OCI-LY1 (cell line): ENCODE results near the gene SYT1.

ENCODE experiments used
- H2AFZ ChIP-seq: fragments of 200-600 bp; sonication (generic), shearing (Covaris generic); 2 replicates; pipeline ENCODE4 v1.6.0; 2014; ENCODE audit warnings: antibody characterized with exemption, mild to moderate bottlenecking, low read length
- H3F3A ChIP-seq: fragments of 200-600 bp; sonication (generic), shearing (Covaris generic); 2 replicates; pipeline ENCODE4 v1.6.0; 2014; ENCODE audit warnings: mild to moderate bottlenecking, antibody characterized with exemption, low read length, moderate library complexity; ENCODE audit not compliant: insufficient read depth
- H3K27ac ChIP-seq: fragments of 200-600 bp; sonication (generic); 2 replicates; pipeline ENCODE4 v1.5.1; 2014; ENCODE audit warnings: low read length, mixed run types, mild to moderate bottlenecking, low read depth; ENCODE audit not compliant: poor library complexity, severe bottlenecking
- H3K27me3 ChIP-seq: fragments of 200-600 bp; sonication (generic); 2 replicates; pipeline ENCODE4 v1.6.0; 2014; ENCODE audit warnings: antibody characterized with exemption, mild to moderate bottlenecking, low read length, moderate library complexity; ENCODE audit not compliant: insufficient read depth
- H3K36me3 ChIP-seq: fragments of 200-600 bp; sonication (generic); 2 replicates; pipeline ENCODE4 v1.6.1; 2014; ENCODE audit warnings: mild to moderate bottlenecking, antibody characterized with exemption, low read length, moderate library complexity, mixed read lengths; ENCODE audit not compliant: insufficient read depth
- H3K4me1 ChIP-seq: fragments of 200-600 bp; sonication (generic); 2 replicates; pipeline ENCODE4 v1.5.1; 2014; ENCODE audit warnings: mild to moderate bottlenecking, low read length, moderate library complexity; ENCODE audit not compliant: insufficient read depth, severe bottlenecking
- H3K4me2 ChIP-seq: fragments of 200-600 bp; sonication (generic), shearing (Covaris generic); 2 replicates; pipeline ENCODE4 v1.6.1; 2014; ENCODE audit warnings: low read length
- H3K4me3 ChIP-seq: fragments of 200-600 bp; sonication (generic); 2 replicates; pipeline ENCODE4 v1.5.1; 2014; ENCODE audit warnings: low read length, low read depth, mild to moderate bottlenecking, mixed read lengths; ENCODE audit not compliant: poor library complexity, severe bottlenecking
- H3K79me2 ChIP-seq: fragments of 200-600 bp; shearing (Covaris generic); 2 replicates; pipeline ENCODE4 v1.6.1; 2016; ENCODE audit warnings: mixed run types, low read length, mixed read lengths; ENCODE audit not compliant: insufficient read depth
- H3K9ac ChIP-seq: fragments of 200-600 bp; sonication (generic), shearing (Covaris generic); 2 replicates; pipeline ENCODE4 v1.6.1; 2014; ENCODE audit warnings: mild to moderate bottlenecking, low read length, mixed read lengths
- H3K9me2 ChIP-seq: fragments of 200-600 bp; sonication (generic), shearing (Covaris generic); 2 replicates; pipeline ENCODE4 v1.6.1; 2014; ENCODE audit warnings: low read depth, mild to moderate bottlenecking, low read length, mixed read lengths
- H3K9me3 ChIP-seq: fragments of 200-600 bp; shearing (Covaris generic); 2 replicates; pipeline ENCODE4 v1.6.1; 2014; ENCODE audit warnings: low read length, mixed read lengths
- H4K20me1 ChIP-seq: fragments of 200-600 bp; sonication (generic), shearing (Covaris generic); 2 replicates; pipeline ENCODE4 v1.6.0; 2016; ENCODE audit warnings: mild to moderate bottlenecking, low read length; ENCODE audit not compliant: insufficient read depth
- EZH2 ChIP-seq: fragments of 200-600 bp; sonication (generic), shearing (Covaris generic); IDR thresholded peaks from 2 replicates; pipeline ENCODE4 v1.8.0; 2017; ENCODE audit warnings: borderline replicate concordance, mixed run types, mild to moderate bottlenecking, antibody characterized with exemption, low read length, moderate library complexity, mixed read lengths
- TF ChIP-seq, protein P1 (sequence below): fragments of 200-600 bp; sonication (generic), shearing (Covaris generic); IDR thresholded peaks from 2 replicates; pipeline ENCODE4 v1.5.1; 2017; ENCODE audit warnings: mild to moderate bottlenecking, antibody characterized with exemption, low read length, moderate library complexity, mixed read lengths

Gene SYT1

GRCh38 chr12:78886719-78887407, 22.3 kb downstream of the SYT1 start:
- Histone ChIP-seq H3K9ac (no peak overlapping the region), H3K9me2 (no peaks in the 10 kb centered on the region), H3K4me2 (no peak overlapping the region), H3K4me1 (peaks cover 5% of the 10 kb centered on the region), H4K20me1 (no peaks in the 10 kb centered on the region), H3K27me3 (no peaks in the 10 kb centered on the region), H3F3A (no peaks in the 10 kb centered on the region), H3K27ac (no peak overlapping the region), H3K36me3 (no peaks in the 10 kb centered on the region), H3K4me3 (no peak overlapping the region), H3K9me3 (no peaks in the 10 kb centered on the region), H3K79me2 (no peaks in the 10 kb centered on the region), H2AFZ (no peak overlapping the region)
- TF ChIP-seq, protein P1, sequence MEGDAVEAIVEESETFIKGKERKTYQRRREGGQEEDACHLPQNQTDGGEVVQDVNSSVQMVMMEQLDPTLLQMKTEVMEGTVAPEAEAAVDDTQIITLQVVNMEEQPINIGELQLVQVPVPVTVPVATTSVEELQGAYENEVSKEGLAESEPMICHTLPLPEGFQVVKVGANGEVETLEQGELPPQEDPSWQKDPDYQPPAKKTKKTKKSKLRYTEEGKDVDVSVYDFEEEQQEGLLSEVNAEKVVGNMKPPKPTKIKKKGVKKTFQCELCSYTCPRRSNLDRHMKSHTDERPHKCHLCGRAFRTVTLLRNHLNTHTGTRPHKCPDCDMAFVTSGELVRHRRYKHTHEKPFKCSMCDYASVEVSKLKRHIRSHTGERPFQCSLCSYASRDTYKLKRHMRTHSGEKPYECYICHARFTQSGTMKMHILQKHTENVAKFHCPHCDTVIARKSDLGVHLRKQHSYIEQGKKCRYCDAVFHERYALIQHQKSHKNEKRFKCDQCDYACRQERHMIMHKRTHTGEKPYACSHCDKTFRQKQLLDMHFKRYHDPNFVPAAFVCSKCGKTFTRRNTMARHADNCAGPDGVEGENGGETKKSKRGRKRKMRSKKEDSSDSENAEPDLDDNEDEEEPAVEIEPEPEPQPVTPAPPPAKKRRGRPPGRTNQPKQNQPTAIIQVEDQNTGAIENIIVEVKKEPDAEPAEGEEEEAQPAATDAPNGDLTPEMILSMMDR, result no peak
- no peak for TF ChIP-seq EZH2

DNA sequence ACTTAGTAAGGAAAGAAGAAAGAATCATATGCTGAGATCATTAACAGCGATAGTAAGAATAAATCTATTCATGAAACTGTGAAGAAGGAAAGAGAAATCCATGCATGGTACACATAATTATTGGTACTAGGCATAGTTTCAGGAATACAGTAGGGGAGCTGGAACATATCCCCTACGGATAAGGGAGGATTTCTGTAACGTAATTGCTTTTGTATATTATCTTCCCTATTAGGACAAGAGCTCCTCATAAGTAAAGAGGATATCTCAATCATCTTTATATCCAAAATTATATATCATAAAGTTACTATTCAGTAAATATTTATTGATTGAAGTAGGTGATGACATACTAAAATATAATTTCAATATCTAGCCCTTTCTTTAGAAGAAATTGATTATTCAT, 22.9 kb downstream of the SYT1 start:
- Histone ChIP-seq H3K4me2 (no peak overlapping the region), H3K9me2 (no peaks in the 10 kb centered on the region), H3K4me3 (no peak overlapping the region), H3K9ac (no peak overlapping the region), H3F3A (no peaks in the 10 kb centered on the region), H3K27me3 (no peaks in the 10 kb centered on the region), H3K79me2 (no peaks in the 10 kb centered on the region), H3K36me3 (no peaks in the 10 kb centered on the region), H3K4me1 (peaks cover 5% of the 10 kb centered on the region), H3K9me3 (no peaks in the 10 kb centered on the region), H2AFZ (no peak overlapping the region), H3K27ac (no peak overlapping the region), H4K20me1 (no peaks in the 10 kb centered on the region)
- TF ChIP-seq EZH2, result no peak
- TF ChIP-seq, protein P1, result no peak

DNA sequence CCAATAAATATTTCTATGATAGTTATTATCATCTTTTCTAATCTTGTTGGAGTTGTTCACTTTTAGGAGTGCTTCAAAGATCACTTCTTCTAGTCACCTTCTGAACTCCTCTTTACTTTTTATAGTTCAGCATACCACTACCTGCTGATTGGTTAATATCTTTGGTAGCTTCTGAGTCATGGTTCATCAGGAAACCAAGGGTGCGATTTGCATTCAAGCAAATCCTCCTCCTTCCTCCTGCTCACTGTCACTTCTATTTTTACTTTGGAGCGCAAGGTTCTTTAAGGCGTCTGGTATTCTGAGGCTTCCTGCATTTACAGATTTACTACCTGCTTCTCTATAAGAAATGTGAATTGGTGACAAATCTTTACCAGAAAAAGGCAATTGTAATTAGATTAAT, 24.0 kb downstream of the SYT1 start:
- TF ChIP-seq, protein P1, result no peak
- no peak for TF ChIP-seq EZH2
- Histone ChIP-seq H3K27ac (no peak overlapping the region), H4K20me1 (no peaks in the 10 kb centered on the region), H2AFZ (no peak overlapping the region), H3F3A (no peaks in the 10 kb centered on the region), H3K9me3 (no peaks in the 10 kb centered on the region), H3K4me2 (no peak overlapping the region), H3K9me2 (no peaks in the 10 kb centered on the region), H3K4me3 (no peak overlapping the region), H3K79me2 (no peaks in the 10 kb centered on the region), H3K36me3 (no peaks in the 10 kb centered on the region), H3K9ac (no peak overlapping the region), H3K27me3 (no peaks in the 10 kb centered on the region), H3K4me1 (peaks cover 5% of the 10 kb centered on the region)
